ENCODE measurements around the gene CAPN5. TPM values are rescaled to one million over a fixed set of nuclear protein-coding genes. Genes with fewer than 3 reads are reported as not detected.

Gene CAPN5
- total and polyA plus RNA-seq, 4 donors: 6.5 to 25.8 (median 18.2) TPM

DNA sequence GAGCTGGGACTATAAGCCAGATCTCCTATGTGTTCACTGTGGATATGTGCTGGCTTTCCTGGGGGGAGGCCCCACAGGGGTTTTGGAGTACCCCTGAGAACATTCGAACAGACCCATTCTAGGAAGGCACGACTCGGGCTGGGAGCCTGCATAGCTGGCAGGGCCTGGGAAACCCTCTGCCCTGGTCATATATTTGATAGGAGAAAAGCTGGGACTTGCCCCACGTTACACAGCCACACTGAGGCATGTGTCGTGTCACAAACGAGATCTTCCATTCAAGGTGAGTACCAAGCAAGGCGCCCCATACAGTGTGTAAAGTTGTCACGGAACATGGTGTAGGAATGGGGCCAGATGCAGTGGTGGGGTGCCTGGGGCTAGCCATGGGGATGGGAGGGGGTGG is 72.4 kb downstream of the CAPN5 start (continued):
- TF ChIP-seq REST (IDR thresholded peaks at IDR 0.05) (no peak), FOXA1 (IDR thresholded peaks at IDR 0.05) (no peak), EGR1 (IDR thresholded peaks at IDR 0.05; ENCODE audit: low read depth in 2 of 2) (no peak), TAF1 (conservative IDR thresholded peaks at IDR 0.05) (no peak)

GRCh38 chr11:77140231-77140851 is 73.6 kb downstream of the CAPN5 start:
- Histone ChIP-seq H3K9ac (ENCODE audit: low read depth in 1 of 2, low read length in 2 of 2) (no peak overlapping the region), H3K4me3 (ENCODE audit: low read depth in 1 of 3, low read length in 3 of 3) (no peak overlapping the region), H3K4me1 (ENCODE audit: control insufficient read depth in 4 of 4, insufficient read depth in 4 of 4, low read length in 3 of 4) (peaks cover 16 to 42% (median 26%) of the 10 kb centered on the region in 4 donors), H3K36me3 (ENCODE audit: control insufficient read depth in 4 of 4, insufficient read depth in 3 of 4, low read depth in 1 of 4, low read length in 3 of 4) (no peaks in the 10 kb centered on the region), H3K27me3 (ENCODE audit: control insufficient read depth in 4 of 4, insufficient read depth in 4 of 4, low read length in 3 of 4) (no peaks in the 10 kb centered on the region), H3K9me3 (ENCODE audit: control insufficient read depth in 4 of 4, low read length in 3 of 4) (no peaks in the 10 kb centered on the region), H3K27ac (ENCODE audit: low read depth in 1 of 2, low read length in 2 of 2) (no peak overlapping the region)
- WGBS: 76% methylated on average over 8 of the region's 8 CpGs
- TF ChIP-seq NR2F2 (IDR thresholded peaks at IDR 0.05) (peak; percentile 80), HNF4G (IDR thresholded peaks at IDR 0.05) (no peak)
- no peak for DNase-seq (ENCODE audit: low spot score)

DNA sequence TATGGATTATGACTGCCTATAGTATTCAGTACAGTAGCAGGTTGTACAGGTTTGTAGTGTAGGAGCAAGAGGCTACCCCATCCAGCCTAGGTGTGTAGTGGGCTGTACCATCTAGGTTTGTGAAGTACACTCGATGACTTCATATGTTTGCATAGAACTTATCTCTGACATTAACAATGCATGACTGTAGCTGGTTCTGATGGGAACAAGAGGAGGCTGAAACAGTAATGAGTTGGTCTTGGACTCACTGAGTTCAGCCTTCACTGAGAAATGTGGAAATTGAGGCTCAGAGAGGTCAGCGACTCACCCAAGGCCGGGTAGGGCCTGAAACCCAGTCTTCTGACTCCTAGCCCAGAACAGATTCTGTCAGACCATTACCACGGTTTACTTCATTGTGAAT is 74.3 kb downstream of the CAPN5 start:
- Histone ChIP-seq H3K36me3 (ENCODE audit: control insufficient read depth in 4 of 4, insufficient read depth in 3 of 4, low read depth in 1 of 4, low read length in 3 of 4) (no peaks in the 10 kb centered on the region), H3K4me1 (ENCODE audit: control insufficient read depth in 4 of 4, insufficient read depth in 4 of 4, low read length in 3 of 4) (peaks cover 17 to 45% (median 29%) of the 10 kb centered on the region in 4 donors), H3K4me3 (ENCODE audit: low read depth in 1 of 3, low read length in 3 of 3) (no peak overlapping the region), H3K27me3 (ENCODE audit: control insufficient read depth in 4 of 4, insufficient read depth in 4 of 4, low read length in 3 of 4) (no peaks in the 10 kb centered on the region), H3K9me3 (ENCODE audit: control insufficient read depth in 4 of 4, low read length in 3 of 4) (no peaks in the 10 kb centered on the region), H3K27ac (ENCODE audit: low read depth in 1 of 2, low read length in 2 of 2) (no peak overlapping the region), H3K9ac (ENCODE audit: low read depth in 1 of 2, low read length in 2 of 2) (no peak overlapping the region)
- DNase-seq (ENCODE audit: low spot score): no peak
- TF ChIP-seq MAX (IDR thresholded peaks at IDR 0.05) (no peak), EGR1 (IDR thresholded peaks at IDR 0.05; ENCODE audit: low read depth in 2 of 2) (no peak), JUND (IDR thresholded peaks at IDR 0.05) (no peak), ATF3 (IDR thresholded peaks at IDR 0.05) (no peak), RXRA (IDR thresholded peaks at IDR 0.05) (no peak), YY1 (IDR thresholded peaks at IDR 0.05) (no peak), REST (IDR thresholded peaks at IDR 0.05) (no peak)
- TF ChIP-seq, protein P1, sequence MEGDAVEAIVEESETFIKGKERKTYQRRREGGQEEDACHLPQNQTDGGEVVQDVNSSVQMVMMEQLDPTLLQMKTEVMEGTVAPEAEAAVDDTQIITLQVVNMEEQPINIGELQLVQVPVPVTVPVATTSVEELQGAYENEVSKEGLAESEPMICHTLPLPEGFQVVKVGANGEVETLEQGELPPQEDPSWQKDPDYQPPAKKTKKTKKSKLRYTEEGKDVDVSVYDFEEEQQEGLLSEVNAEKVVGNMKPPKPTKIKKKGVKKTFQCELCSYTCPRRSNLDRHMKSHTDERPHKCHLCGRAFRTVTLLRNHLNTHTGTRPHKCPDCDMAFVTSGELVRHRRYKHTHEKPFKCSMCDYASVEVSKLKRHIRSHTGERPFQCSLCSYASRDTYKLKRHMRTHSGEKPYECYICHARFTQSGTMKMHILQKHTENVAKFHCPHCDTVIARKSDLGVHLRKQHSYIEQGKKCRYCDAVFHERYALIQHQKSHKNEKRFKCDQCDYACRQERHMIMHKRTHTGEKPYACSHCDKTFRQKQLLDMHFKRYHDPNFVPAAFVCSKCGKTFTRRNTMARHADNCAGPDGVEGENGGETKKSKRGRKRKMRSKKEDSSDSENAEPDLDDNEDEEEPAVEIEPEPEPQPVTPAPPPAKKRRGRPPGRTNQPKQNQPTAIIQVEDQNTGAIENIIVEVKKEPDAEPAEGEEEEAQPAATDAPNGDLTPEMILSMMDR (IDR thresholded peaks at IDR 0.05; ENCODE audit: low read depth, low read length, missing input control): no peak
- 90% methylated on average over 4 of the region's 4 CpGs for WGBS

Measured in liver (tissue), 9 donors.